ENCODE results near the gene KIAA1755.

- TF ChIP-seq CTCF (conservative IDR thresholded peaks at IDR 0.05; ENCODE audit: low read length) (no peak), EZH2phosphoT487 (IDR thresholded peaks at IDR 0.05; ENCODE audit: borderline replicate concordance) (no peak)
Measured at GRCh38 chr20:38205001-38205400, 55.5 kb downstream of the KIAA1755 start.
